ENCODE measurements around the gene UNC45B. TPM values are rescaled to one million over a fixed set of nuclear protein-coding genes. Genes with fewer than 3 reads are reported as not detected.
"Not testable (repeated sequence)": the region's sequence is repeated elsewhere in the genome, so short reads cannot be mapped to it uniquely, and the experiment has no call there.

The UNC45B gene
- total RNA-seq, 1 donor from 2014 or later = 0.07 TPM

- intact Hi-C loops (cut with micrococcal nuclease) = no loop called here
Observed at GRCh38 chr17:35213412-35213940, 65.9 kb downstream of the UNC45B start.

- intact Hi-C loops (cut with micrococcal nuclease) = loop anchor here (1.0 kb wide), 3 partner anchors 28 to 325 kb away; no protein-coding TSS in a partner anchor
Observed at GRCh38 chr17:35214192-35214591, 66.6 kb downstream of the UNC45B start.

GRCh38 chr17:35214631-35215273 is 67.1 kb downstream of the UNC45B start:
- intact Hi-C loops (cut with micrococcal nuclease) = loop anchor here (1.0 kb wide), 3 partner anchors 28 to 325 kb away; no protein-coding TSS in a partner anchor

GRCh38 chr17:35217107-35217506 is 69.5 kb downstream of the UNC45B start:
- intact Hi-C loops (cut with micrococcal nuclease) = no loop called here

- intact Hi-C loops (cut with micrococcal nuclease) = loop anchor here (1.0 kb wide), 1 partner anchor 23 kb away; no protein-coding TSS in a partner anchor
Observed at GRCh38 chr17:35218915-35219314, 71.3 kb downstream of the UNC45B start.

GRCh38 chr17:35222452-35222851 is 74.8 kb downstream of the UNC45B start:
- intact Hi-C loops (cut with micrococcal nuclease) = no loop called here

GRCh38 chr17:35224436-35224835 is 76.8 kb downstream of the UNC45B start:
- intact Hi-C loops (cut with micrococcal nuclease) = no loop called here

GRCh38 chr17:35227546-35227945 is 79.9 kb downstream of the UNC45B start:
- intact Hi-C loops (cut with micrococcal nuclease) = no loop called here

GRCh38 chr17:35229638-35230037 is 82.0 kb downstream of the UNC45B start:
- intact Hi-C loops (cut with micrococcal nuclease) = no loop called here

- intact Hi-C loops (cut with micrococcal nuclease) = not testable (repeated sequence)
Observed at GRCh38 chr17:35234315-35234714, 86.7 kb downstream of the UNC45B start.

GRCh38 chr17:35235289-35235688 is 87.7 kb downstream of the UNC45B start:
- intact Hi-C loops (cut with micrococcal nuclease) = no loop called here

GRCh38 chr17:35235917-35236316 is 88.3 kb downstream of the UNC45B start:
- intact Hi-C loops (cut with micrococcal nuclease) = no loop called here

- intact Hi-C loops (cut with micrococcal nuclease) = no loop called here
Observed at GRCh38 chr17:35236821-35237220, 89.2 kb downstream of the UNC45B start.

GRCh38 chr17:35238821-35239220 is 91.2 kb downstream of the UNC45B start:
- intact Hi-C loops (cut with micrococcal nuclease) = no loop called here

Other genes with a start within 250 kb of the UNC45B start
- 0.86 and 1.9 TPM in 2 replicates for gene CCT6B, start 186.4 kb upstream of the UNC45B start, total RNA-seq
- 24.6 and 26.1 TPM in 2 replicates for gene ZNF830, start 186.3 kb upstream of the UNC45B start, total RNA-seq
- 45.1 and 46.1 TPM in 2 replicates for gene LIG3, start 167.3 kb upstream of the UNC45B start, total RNA-seq
- 30.7 and 39.6 TPM in 2 replicates for gene RFFL, start 84.1 kb upstream of the UNC45B start, total RNA-seq
- 31.4 and 37.6 TPM in 2 replicates for gene RAD51D, start 28.0 kb upstream of the UNC45B start, total RNA-seq
- not detected in 2 replicates for gene FNDC8, start 26.2 kb upstream of the UNC45B start, total RNA-seq
- 22.9 and 23.8 TPM in 2 replicates for gene NLE1, start 5.5 kb upstream of the UNC45B start, total RNA-seq
- not detected in 2 replicates for gene SLC35G3, start 46.6 kb downstream of the UNC45B start, total RNA-seq
- gene SLFN5, start 95.3 kb downstream of the UNC45B start, total RNA-seq = 103 TPM in 2 replicates
- 86.6 and 88.2 TPM in 2 replicates for gene SLFN11, start 225.8 kb downstream of the UNC45B start, total RNA-seq